Small intestine (tissue), 7 donors: ENCODE data around the gene ADGRD1. TPM values are rescaled to one million over a fixed set of nuclear protein-coding genes. Genes with fewer than 3 reads are reported as not detected.
A peak's percentile ranks its signal among the peaks of the same experiment; 100 is the strongest.

Experiments used
- DNase-seq, 2 donors: peaks; one replicate each; pipeline versions ENCODE4 v3.0.0 to v3.0.0-alpha.2; 2013
- FAIRE-seq: peaks from 2 replicates; lab custom pipeline; 2012; peaks lifted over from hg19 to GRCh38; lab: Jason Lieb, UNC
- H3K27ac ChIP-seq, 3 donors: one replicate each; pipeline ENCODE4 v1.5.1; 2013; ENCODE audit warnings: low read length in 2 of 3, mild to moderate bottlenecking in 2 of 3, control low read depth in 1 of 3, inconsistent platforms in 1 of 3, low read depth in 1 of 3, moderate library complexity in 1 of 3
- H3K27me3 ChIP-seq, 3 donors: one replicate each; pipeline ENCODE4 v1.6.1; 2013; ENCODE audit warnings: low read length in 3 of 3, inconsistent platforms in 1 of 3; ENCODE audit not compliant: control insufficient read depth in 3 of 3, insufficient read depth in 3 of 3
- H3K36me3 ChIP-seq, 3 donors: one replicate each; pipeline ENCODE4 v1.6.1; 2013; ENCODE audit warnings: low read length in 3 of 3, inconsistent platforms in 1 of 3, low read depth in 1 of 3, mild to moderate bottlenecking in 1 of 3, moderate library complexity in 1 of 3; ENCODE audit not compliant: control insufficient read depth in 3 of 3, insufficient read depth in 2 of 3
- H3K4me1 ChIP-seq, 3 donors: one replicate each; pipeline ENCODE4 v1.6.1; 2013; ENCODE audit warnings: low read length in 2 of 3, inconsistent platforms in 1 of 3, low read depth in 1 of 3, mild to moderate bottlenecking in 1 of 3, moderate library complexity in 1 of 3; ENCODE audit not compliant: control insufficient read depth in 3 of 3, insufficient read depth in 2 of 3
- H3K4me3 ChIP-seq, 3 donors: one replicate each; pipeline ENCODE4 v1.5.1; 2013; ENCODE audit warnings: low read length in 3 of 3, control low read depth in 1 of 3, inconsistent platforms in 1 of 3, low read depth in 1 of 3, mild to moderate bottlenecking in 1 of 3, moderate library complexity in 1 of 3
- H3K9me3 ChIP-seq, 2 donors: one replicate each; pipeline ENCODE4 v1.6.1; 2013; ENCODE audit warnings: low read depth in 1 of 2, low read length in 1 of 2; ENCODE audit not compliant: control insufficient read depth in 2 of 2, insufficient read depth in 1 of 2
- WGBS, 3 donors: extraction: QIAGEN DNeasy Blood & Tissue Kit; methylation state at CpG; one replicate each; pipeline ENCODE4 v1.1.7; 2013; 5-methylcytosine and 5-hydroxymethylcytosine counted together
- polyA plus RNA-seq, 4 donors: library from polyadenylated mRNA; stranded (reverse) in 3 of 4; unstranded in 1 of 4; fragments of 200-250 nt in 3 of 4; fragments of 120-200 nt in 1 of 4; gene quantifications; one replicate each; pipeline versions ENCODE4 v1.2.1 to v1.2.3, GENCODE V29; 2013
- donor health status: healthy with polysubstance abuse.
- donor health status: control.
- donor health status: control.
- donor health status: Bipolar disorder and iron deficiency.
- donor health status: healthy.

Gene ADGRD1
- polyA plus RNA-seq, 4 donors, result 0.54 to 87.7 (median 9.3) TPM; not detected in 1

DNA sequence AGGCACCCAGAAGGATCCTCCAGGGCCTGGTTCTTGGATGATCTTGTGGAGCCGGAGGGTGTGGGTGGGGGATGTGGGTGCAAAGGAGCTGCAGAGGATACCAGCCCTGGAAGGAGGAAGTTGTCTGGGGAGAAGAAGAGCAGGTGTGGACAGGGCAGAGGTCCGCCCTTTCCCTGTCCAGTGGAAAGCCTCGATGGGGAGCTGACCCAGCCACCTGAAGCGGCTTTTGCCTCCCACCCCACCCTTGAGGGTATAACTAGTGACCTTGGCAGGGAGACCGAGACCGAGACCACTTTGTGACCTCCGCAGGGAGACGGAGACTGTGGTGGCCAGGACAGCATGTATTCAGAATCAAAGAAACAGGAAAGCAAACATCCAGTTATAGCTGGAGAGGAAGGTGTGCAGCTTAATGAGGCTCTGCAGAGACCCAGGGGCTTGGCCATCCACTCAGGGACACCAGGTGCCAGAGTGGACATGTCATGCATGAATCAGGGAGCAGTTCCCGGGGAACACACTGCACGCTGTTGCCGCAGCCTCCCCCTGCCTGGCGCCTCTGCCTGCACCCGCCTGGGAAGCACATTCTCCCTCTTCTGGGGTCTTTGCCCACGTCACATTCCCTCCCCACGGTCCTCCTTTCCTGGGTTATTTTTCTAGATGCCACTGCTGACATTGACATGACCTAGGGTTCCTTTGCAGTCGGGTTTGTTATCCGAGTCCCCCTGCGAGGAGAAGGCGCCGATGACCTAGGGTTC lies 87.7 kb downstream of the ADGRD1 start:
- no peaks in the 10 kb centered on the region for H3K9me3 ChIP-seq
- no peak for DNase-seq
- H3K36me3 ChIP-seq, result peaks cover 0 to 45% (median 0%) of the 10 kb centered on the region in 3 donors
- H3K27ac ChIP-seq, result no peak overlapping the region
- H3K4me3 ChIP-seq, result no peak overlapping the region
- H3K4me1 ChIP-seq, result no peaks in the 10 kb centered on the region
- no peak for FAIRE-seq
- WGBS, 3 donors, result 82 to 88% (median 87%) methylated on average over 20 of the region's 20 CpGs
- no peaks in the 10 kb centered on the region for H3K27me3 ChIP-seq

DNA sequence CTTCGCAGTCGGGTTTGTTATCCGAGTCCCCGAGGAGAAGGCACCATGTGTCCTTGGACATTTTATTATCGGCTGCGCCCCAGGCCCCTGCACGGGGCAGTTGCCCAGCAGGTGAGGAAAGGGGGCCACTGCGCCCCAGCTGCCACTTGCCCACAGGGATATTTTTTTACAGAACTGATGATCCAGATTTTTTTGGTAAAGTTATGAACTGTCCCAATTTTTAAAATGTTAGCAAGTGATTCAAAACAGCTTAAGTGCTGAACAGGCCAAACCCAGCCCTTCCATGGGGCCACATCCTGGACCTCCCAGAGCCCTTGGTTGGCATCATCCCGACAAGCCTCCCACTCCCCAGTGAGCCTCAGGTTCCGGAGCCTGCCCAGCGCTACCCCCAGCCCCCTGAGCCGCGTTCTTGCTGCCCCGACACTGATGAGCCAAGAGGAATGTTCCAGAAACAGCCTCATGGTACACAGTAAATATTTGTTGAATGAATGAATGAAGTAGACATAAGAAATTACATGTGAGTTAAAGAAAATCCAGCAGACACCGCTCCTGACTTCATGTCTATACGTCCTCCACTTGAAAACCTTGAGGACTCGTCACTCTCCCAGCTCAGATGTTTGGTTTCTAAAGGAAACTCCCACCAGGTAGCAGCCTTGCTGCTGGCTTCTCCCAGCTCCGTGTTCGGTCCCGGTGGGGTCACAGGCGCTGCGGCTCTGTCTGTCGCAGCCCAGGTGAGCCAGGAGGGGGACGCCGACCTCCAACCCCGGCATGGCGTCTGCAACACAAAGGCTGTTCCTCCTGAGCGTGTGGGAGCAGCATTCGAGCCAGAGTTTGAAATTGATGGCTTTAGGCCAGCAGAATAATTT lies 88.5 kb downstream of the ADGRD1 start:
- DNase-seq (no peak), FAIRE-seq (no peak)
- H3K27me3 ChIP-seq, result no peaks in the 10 kb centered on the region
- 80 to 86% (median 82%) methylated on average over 29 of the region's 29 CpGs for WGBS, 3 donors
- H3K9me3 ChIP-seq, result no peaks in the 10 kb centered on the region
- no peak overlapping the region for H3K27ac ChIP-seq
- H3K4me1 ChIP-seq, result no peaks in the 10 kb centered on the region
- peaks cover 0 to 47% (median 0%) of the 10 kb centered on the region in 3 donors for H3K36me3 ChIP-seq
- H3K4me3 ChIP-seq, result no peak overlapping the region

DNA sequence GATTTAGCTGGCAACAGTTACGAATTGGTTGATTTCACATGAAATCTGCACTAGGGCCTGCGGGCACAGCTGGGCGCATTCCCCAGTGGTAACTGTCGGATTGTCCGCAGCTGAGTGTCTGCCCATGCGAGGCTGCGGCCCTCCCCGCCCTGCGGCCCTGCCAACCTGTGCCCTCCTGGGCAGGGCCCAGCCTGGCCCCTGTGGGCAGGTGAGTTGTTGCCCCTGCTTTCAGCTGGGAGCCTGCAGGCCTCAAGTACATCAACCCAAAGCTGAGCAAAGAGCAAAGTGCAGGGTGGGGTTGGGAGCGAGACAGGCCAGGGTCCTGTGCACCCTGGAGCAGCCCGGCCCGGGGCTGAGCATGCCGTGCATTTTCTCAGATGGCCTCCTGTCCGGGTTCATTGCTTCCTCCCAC lies 89.1 kb downstream of the ADGRD1 start:
- H3K4me3 ChIP-seq, result no peak overlapping the region
- H3K36me3 ChIP-seq, result peaks cover 0 to 49% (median 0%) of the 10 kb centered on the region in 3 donors
- H3K9me3 ChIP-seq, result no peaks in the 10 kb centered on the region
- H3K27me3 ChIP-seq, result no peaks in the 10 kb centered on the region
- 81 to 85% (median 83%) methylated on average over 14 of the region's 14 CpGs for WGBS, 3 donors
- H3K4me1 ChIP-seq, result no peaks in the 10 kb centered on the region
- DNase-seq (peak in 1 of 2 donors; percentile 21), FAIRE-seq (no peak)
- H3K27ac ChIP-seq, result no peak overlapping the region

- no peak for DNase-seq
- FAIRE-seq, result no peak
- Histone ChIP-seq H3K4me1 (no peaks in the 10 kb centered on the region), H3K27me3 (no peaks in the 10 kb centered on the region), H3K27ac (no peak overlapping the region), H3K36me3 (peaks cover 0 to 45% (median 0%) of the 10 kb centered on the region in 3 donors), H3K9me3 (no peaks in the 10 kb centered on the region), H3K4me3 (no peak overlapping the region)
- 87 to 91% (median 89%) methylated on average over 21 of the region's 21 CpGs for WGBS, 3 donors
These were observed 89.7 kb downstream of the ADGRD1 start for GRCh38 chr12:131043401-131043871.

DNA sequence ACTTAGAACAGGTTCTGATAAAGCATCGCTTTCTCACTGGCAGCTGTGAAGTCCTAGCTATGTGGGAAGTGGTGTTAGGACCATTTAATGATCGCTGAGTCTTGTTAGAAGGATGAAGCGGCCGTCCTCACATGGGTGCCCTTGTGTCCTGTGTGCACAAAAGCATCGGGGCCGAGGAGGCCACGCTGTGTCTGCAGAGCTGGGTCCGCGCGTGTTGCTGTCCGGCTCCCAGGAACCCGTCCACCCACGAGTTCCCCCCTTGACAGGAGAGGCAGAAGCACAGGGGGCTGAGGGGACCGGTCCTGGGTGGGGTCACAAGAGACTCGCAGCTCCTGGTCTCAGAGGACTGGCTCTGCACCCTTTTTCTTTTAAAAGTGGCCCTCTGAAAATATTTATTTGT lies 90.4 kb downstream of the ADGRD1 start:
- H3K4me1 ChIP-seq, result no peaks in the 10 kb centered on the region
- no peaks in the 10 kb centered on the region for H3K9me3 ChIP-seq
- no peaks in the 10 kb centered on the region for H3K27me3 ChIP-seq
- H3K27ac ChIP-seq, result peak overlapping the region in 1 of 3 donors; percentile 17
- no peak overlapping the region for H3K4me3 ChIP-seq
- DNase-seq, result no peak
- 84 to 94% (median 84%) methylated on average over 15 of the region's 15 CpGs for WGBS, 3 donors
- no peak for FAIRE-seq
- H3K36me3 ChIP-seq, result peaks cover 0 to 40% (median 0%) of the 10 kb centered on the region in 3 donors

DNA sequence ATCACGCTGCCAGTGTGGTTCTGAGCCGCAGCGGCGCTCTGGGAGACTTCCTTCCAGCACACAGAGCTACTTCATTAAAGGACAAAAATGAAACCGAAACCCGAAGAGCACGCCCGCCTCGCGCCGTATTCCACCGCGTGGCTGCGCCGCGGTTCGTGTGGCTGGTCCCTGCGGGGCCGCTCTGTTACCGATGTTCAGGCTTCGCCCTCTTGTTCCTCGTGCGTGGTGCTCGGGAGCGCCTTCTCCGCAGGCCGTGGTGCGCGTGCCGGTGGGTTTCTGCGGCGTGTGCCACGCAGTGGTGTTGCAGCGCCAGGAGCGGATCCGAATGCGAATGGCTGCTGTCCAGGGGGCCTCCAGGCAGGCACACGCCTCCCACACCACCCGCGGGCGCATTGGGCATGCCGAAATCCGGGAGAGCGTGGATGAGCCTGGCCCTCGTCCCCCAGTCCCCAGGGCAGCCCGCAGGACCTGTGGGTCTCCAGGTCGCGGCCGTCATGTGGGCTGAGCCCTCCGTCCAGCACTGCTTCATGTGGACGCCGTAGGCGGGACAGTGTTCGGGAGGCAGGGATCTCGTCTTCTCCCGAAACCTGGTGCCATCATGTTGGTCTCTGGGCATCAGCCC lies 91.2 kb downstream of the ADGRD1 start:
- WGBS, 3 donors, result 92 to 96% (median 92%) methylated on average over 51 to 56 of the region's 56 CpGs
- FAIRE-seq (no peak), DNase-seq (no peak)
- H3K27me3 ChIP-seq, result no peaks in the 10 kb centered on the region
- H3K9me3 ChIP-seq, result no peaks in the 10 kb centered on the region
- H3K4me3 ChIP-seq, result no peak overlapping the region
- no peaks in the 10 kb centered on the region for H3K4me1 ChIP-seq
- no peak overlapping the region for H3K27ac ChIP-seq
- H3K36me3 ChIP-seq, result peaks cover 0 to 43% (median 0%) of the 10 kb centered on the region in 3 donors

DNA sequence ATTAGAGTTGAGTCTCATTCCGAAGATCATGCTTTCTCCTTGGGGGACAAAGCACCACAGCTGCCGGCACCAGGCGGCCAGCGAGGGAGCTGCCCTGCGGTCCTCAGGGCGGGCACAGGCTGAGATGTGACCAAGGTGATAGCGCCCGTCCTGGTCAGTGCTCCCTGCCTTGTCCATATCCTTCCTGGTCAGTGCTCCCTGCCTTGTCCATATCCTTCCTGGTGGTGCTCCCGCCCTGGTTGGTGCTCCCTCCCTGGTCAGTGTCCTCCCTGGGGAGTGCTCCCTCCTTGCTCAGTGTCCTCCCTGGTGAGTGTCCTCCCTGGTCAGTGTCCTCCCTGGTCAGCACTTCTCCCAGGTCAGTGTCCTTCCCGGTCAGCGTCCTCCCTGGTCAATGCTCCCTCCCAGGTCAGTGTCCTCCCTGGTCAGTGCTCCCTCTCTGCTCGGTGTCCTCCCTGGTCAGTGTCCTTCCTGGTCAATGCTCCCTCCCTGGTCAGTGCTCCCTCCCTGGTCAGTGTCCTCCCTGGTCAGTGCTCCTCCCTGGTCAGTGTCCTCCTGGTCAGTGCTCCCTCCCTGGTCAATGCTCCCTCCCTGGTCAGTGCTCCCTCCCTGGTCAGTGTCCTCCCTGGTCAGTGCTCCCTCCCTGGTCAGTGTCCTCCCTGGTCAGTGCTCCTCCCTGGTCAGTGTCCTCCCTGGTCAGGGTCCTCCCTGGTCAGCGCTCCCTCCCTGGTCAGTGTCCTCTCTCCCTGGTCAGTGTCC lies 92.2 kb downstream of the ADGRD1 start:
- DNase-seq (no peak), FAIRE-seq (no peak)
- 95 to 96% (median 96%) methylated on average over 12 to 13 of the region's 13 CpGs for WGBS, 3 donors
- H3K9me3 ChIP-seq, result no peaks in the 10 kb centered on the region
- peaks cover 0 to 41% (median 0%) of the 10 kb centered on the region in 3 donors for H3K36me3 ChIP-seq
- no peak overlapping the region for H3K27ac ChIP-seq
- no peak overlapping the region for H3K4me3 ChIP-seq
- no peaks in the 10 kb centered on the region for H3K27me3 ChIP-seq
- H3K4me1 ChIP-seq, result no peaks in the 10 kb centered on the region
